GM23338 (cell line): ENCODE results near the gene SLC26A11.

ENCODE experiments used
- CTCF ChIP-seq, 2 experiments: fragments of 200-600 bp in 1 of 2; sonication (generic) in 1 of 2; conservative IDR thresholded peaks; 2 replicates each; pipeline versions ENCODE4 v1.5.1 to v1.6.1; 2016 to 2017; ENCODE audit warnings: antibody characterized with exemption in 2 of 2, low read depth in 2 of 2, mild to moderate bottlenecking in 2 of 2, moderate library complexity in 1 of 2
- ETS1 ChIP-seq: IDR thresholded peaks from 2 replicates; pipeline ENCODE4 v1.6.1; 2016; ENCODE audit warnings: antibody characterized with exemption
- EZH2 ChIP-seq: fragments of 200-600 bp; sonication (generic); IDR thresholded peaks from one replicate; pipeline ENCODE4 v1.8.0; 2017; ENCODE audit warnings: antibody characterized with exemption, mild to moderate bottlenecking, low read depth; ENCODE audit not compliant: unreplicated experiment
- EZH2phosphoT487 ChIP-seq: fragments of 200-600 bp; sonication (generic); IDR thresholded peaks from one replicate; pipeline ENCODE4 v1.8.1; 2018; ENCODE audit warnings: antibody characterized with exemption; ENCODE audit not compliant: unreplicated experiment
- JUNB ChIP-seq: IDR thresholded peaks from one replicate; pipeline ENCODE4 v1.6.1; 2016; ENCODE audit warnings: antibody characterized with exemption; ENCODE audit not compliant: unreplicated experiment
- NANOG ChIP-seq: IDR thresholded peaks from 2 replicates; pipeline ENCODE4 v1.6.1; 2016; ENCODE audit warnings: antibody characterized with exemption, borderline replicate concordance
- POLR2AphosphoS5 ChIP-seq: IDR thresholded peaks from 2 replicates; pipeline ENCODE4 v1.6.1; 2016; ENCODE audit warnings: antibody characterized with exemption, low read depth
- REST ChIP-seq: IDR thresholded peaks from one replicate; pipeline ENCODE4 v1.6.1; 2018; ENCODE audit warnings: antibody characterized with exemption; ENCODE audit not compliant: unreplicated experiment
- STAT1 ChIP-seq: IDR thresholded peaks from one replicate; pipeline ENCODE4 v1.6.1; 2016; ENCODE audit warnings: antibody characterized with exemption; ENCODE audit not compliant: unreplicated experiment
- ZNF114 ChIP-seq: fragments of 250-450 bp; sonication (Bioruptor Pico); IDR thresholded peaks from 2 replicates; pipeline ENCODE4 v1.5.0; 2020; ENCODE audit warnings: mild to moderate bottlenecking, moderate library complexity
- ZNF331 ChIP-seq: fragments of 250-450 bp; sonication (Bioruptor Pico); IDR thresholded peaks from 2 replicates; pipeline ENCODE4 v1.5.0; 2020; ENCODE audit warnings: low read depth, mild to moderate bottlenecking, moderate library complexity
- ZNF462 ChIP-seq: fragments of 250-450 bp; sonication (Bioruptor Pico); IDR thresholded peaks from 2 replicates; pipeline ENCODE4 v1.5.0; 2020; ENCODE audit warnings: mild to moderate bottlenecking, moderate library complexity

GRCh38 chr17:80187515-80187941 is 32.7 kb upstream of the SLC26A11 start:
- no peak for TF ChIP-seq CTCF (conservative IDR thresholded peaks at IDR 0.05; ENCODE audit: low read depth in 2 of 2)
- TF ChIP-seq EZH2 = no peak
- no peak for TF ChIP-seq JUNB
- TF ChIP-seq ETS1 = no peak
- TF ChIP-seq ZNF114 (CRISPR knock-in tag) = no peak
- TF ChIP-seq NANOG = no peak
- TF ChIP-seq POLR2AphosphoS5 = no peak
- TF ChIP-seq ZNF462 (CRISPR knock-in tag) = no peak
- TF ChIP-seq REST = no peak
- no peak for TF ChIP-seq EZH2phosphoT487
- TF ChIP-seq STAT1 = no peak
- no peak for TF ChIP-seq ZNF331 (CRISPR knock-in tag)
